Progenitor cell of endocrine pancreas (in vitro differentiated cells): ENCODE measurements around the gene ORC6. TPM values are rescaled to one million over a fixed set of nuclear protein-coding genes. Genes with fewer than 3 reads are reported as not detected.
"Not testable (repeated sequence)": the region's sequence is repeated elsewhere in the genome, so short reads cannot be mapped to it uniquely, and the experiment has no call there.

ENCODE experiments used
- DNase-seq: peaks from one replicate; pipeline ENCODE4 v3.0.0; 2021; ENCODE audit warnings: low spot score; ENCODE audit not compliant: unreplicated experiment
- H3K27ac Mint-ChIP-seq: 2 replicates; pipeline ENCODE4 v1.8.0; 2021; ENCODE audit warnings: mild to moderate bottlenecking, moderate library complexity, mixed read lengths
- H3K27me3 Mint-ChIP-seq: 2 replicates; pipeline ENCODE4 v1.8.0; 2021; ENCODE audit warnings: mixed read lengths
- H3K36me3 Mint-ChIP-seq: 2 replicates; pipeline ENCODE4 v1.8.0; 2022; ENCODE audit warnings: mixed read lengths; ENCODE audit not compliant: insufficient read depth
- H3K4me1 Mint-ChIP-seq: 2 replicates; pipeline ENCODE4 v1.8.0; 2021; ENCODE audit warnings: low read depth, mixed read lengths
- H3K4me3 Mint-ChIP-seq: 2 replicates; pipeline ENCODE4 v1.8.0; 2021; ENCODE audit warnings: low read depth, mild to moderate bottlenecking, moderate library complexity, mixed read lengths
- H3K9me3 Mint-ChIP-seq: 2 replicates; pipeline ENCODE4 v1.8.0; 2021; ENCODE audit warnings: low read depth, mixed read lengths
- total RNA-seq: library from RNA; stranded (reverse); gene quantifications from 2 replicates; pipeline ENCODE4 v1.2.1, GENCODE V29; 2021
- TF ChIP-seq, protein P1 (sequence below): fragments of 200-600 bp; sonication (generic); IDR thresholded peaks from one replicate; pipeline ENCODE4 v1.5.0; 2021; ENCODE audit warnings: antibody characterized with exemption, mild to moderate bottlenecking; ENCODE audit not compliant: unreplicated experiment

ORC6 gene
- total RNA-seq, 1 donor from 2014 or later: 41.7 TPM

DNA sequence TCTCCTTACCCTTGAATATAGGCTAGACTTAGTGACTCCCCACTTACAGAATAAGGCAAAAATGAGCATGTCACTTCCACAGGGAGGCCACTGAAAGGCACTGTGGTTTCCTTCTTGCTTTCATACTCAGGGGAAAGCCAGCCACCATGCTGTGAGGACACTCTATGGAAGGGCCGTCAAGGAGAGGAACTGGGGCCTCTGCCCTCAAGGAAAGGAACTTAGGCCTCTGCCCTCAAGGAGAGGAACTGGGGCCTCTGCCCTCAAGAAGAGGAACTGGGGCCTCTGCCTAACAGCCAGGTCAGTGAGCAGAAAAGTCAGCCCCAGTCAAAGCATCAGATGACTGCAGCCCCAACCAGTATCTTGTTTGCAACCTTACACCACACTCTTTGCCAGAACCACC is 30.5 kb upstream of the ORC6 start:
- no peak overlapping the region for H3K4me3 Mint-ChIP-seq
- peaks cover 26% of the 10 kb centered on the region for H3K36me3 Mint-ChIP-seq
- no peaks in the 10 kb centered on the region for H3K4me1 Mint-ChIP-seq
- H3K27me3 Mint-ChIP-seq: no peaks in the 10 kb centered on the region
- no peaks in the 10 kb centered on the region for H3K9me3 Mint-ChIP-seq
- TF ChIP-seq, protein P1, sequence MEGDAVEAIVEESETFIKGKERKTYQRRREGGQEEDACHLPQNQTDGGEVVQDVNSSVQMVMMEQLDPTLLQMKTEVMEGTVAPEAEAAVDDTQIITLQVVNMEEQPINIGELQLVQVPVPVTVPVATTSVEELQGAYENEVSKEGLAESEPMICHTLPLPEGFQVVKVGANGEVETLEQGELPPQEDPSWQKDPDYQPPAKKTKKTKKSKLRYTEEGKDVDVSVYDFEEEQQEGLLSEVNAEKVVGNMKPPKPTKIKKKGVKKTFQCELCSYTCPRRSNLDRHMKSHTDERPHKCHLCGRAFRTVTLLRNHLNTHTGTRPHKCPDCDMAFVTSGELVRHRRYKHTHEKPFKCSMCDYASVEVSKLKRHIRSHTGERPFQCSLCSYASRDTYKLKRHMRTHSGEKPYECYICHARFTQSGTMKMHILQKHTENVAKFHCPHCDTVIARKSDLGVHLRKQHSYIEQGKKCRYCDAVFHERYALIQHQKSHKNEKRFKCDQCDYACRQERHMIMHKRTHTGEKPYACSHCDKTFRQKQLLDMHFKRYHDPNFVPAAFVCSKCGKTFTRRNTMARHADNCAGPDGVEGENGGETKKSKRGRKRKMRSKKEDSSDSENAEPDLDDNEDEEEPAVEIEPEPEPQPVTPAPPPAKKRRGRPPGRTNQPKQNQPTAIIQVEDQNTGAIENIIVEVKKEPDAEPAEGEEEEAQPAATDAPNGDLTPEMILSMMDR: no peak
- H3K27ac Mint-ChIP-seq: no peak overlapping the region
- no peak for DNase-seq

DNA sequence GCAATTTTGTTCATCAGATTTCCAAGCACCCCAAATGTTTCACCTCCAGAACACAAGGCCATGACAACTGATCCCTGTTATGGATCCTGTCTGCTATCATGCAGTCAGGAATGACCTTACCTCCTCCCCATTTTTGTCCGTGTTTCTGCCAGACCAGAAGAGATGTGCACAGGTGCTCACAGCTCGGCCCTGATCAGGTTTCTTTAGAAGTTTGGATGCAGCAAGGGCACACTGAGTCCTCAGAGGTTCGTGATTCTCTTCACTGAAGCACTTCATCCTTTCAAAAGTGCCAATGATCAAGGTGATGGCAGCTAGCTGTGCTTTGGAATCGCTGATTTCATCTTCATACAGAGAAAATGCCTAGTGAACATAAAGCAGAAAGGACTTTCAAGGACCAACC is 27.3 kb upstream of the ORC6 start:
- no peaks in the 10 kb centered on the region for H3K27me3 Mint-ChIP-seq
- H3K27ac Mint-ChIP-seq: peak overlapping the region; percentile 37
- DNase-seq: no peak
- no peaks in the 10 kb centered on the region for H3K9me3 Mint-ChIP-seq
- H3K4me1 Mint-ChIP-seq: no peaks in the 10 kb centered on the region
- TF ChIP-seq, protein P1: no peak
- H3K36me3 Mint-ChIP-seq: peaks cover 34% of the 10 kb centered on the region
- H3K4me3 Mint-ChIP-seq: no peak overlapping the region

DNA sequence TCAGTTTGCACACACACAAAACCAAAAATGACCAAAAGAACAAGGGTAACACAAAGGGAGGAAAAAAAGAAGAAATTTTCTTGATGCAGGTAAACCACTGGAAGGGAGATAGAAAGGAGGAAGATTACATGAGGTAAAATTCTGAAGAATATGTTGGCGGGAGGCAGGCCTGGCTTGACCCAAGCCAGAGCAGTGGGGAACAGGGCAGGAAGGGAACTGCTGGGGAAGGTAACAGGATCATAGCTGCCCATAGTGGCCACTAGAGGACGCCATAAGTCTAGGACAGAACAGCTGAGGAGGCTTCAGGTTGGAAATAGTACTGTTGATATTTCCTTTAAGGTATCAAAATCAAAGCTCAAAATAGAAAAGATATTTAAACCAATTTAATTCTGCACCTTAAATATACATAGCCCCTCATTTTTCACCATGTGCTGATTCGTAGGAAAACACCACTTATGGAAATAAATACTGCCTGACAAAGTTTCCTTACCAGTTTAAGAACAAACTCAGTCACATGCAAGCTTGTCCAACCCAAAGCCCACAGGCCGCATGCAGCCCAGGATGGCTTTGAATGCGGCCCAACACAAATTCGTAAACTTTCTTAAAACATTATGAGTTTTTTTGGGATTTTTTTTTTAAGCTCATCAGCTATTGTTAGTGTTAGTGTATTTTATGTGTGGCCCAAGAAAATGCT is 16.0 kb upstream of the ORC6 start:
- Mint-ChIP-seq H3K4me1 (peaks cover 7% of the 10 kb centered on the region), H3K27ac (no peak overlapping the region), H3K36me3 (peaks cover 39% of the 10 kb centered on the region), H3K4me3 (no peak overlapping the region), H3K27me3 (no peaks in the 10 kb centered on the region), H3K9me3 (no peaks in the 10 kb centered on the region)
- DNase-seq: peak; percentile 17
- TF ChIP-seq, protein P1: peak; percentile 91

DNA sequence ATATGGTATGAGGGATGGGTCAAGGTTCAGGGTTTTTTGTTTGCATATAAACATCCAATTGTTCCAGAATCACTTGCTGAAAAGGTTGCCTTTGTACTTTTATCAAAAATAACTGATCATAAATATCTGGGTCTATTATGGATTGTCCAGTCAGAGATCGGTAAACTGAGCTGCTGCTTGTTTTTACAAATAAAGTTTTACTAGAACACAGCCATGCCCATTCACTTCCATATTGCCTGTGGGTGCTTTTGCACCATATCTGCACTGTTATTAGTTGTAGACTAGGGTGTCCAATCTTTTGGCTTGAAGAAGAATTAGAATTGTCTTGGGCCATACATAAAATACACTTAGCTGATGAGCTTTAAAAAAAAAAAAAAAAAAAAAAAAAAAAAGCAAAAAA is 11.5 kb upstream of the ORC6 start:
- not testable (repeated sequence) for H3K27me3 Mint-ChIP-seq, H3K4me3 Mint-ChIP-seq, H3K9me3 Mint-ChIP-seq, DNase-seq
- H3K36me3 Mint-ChIP-seq: peaks cover 29% of the 10 kb centered on the region
- peak overlapping the region; percentile 85 for H3K27ac Mint-ChIP-seq
- peaks cover 18% of the 10 kb centered on the region for H3K4me1 Mint-ChIP-seq

DNA sequence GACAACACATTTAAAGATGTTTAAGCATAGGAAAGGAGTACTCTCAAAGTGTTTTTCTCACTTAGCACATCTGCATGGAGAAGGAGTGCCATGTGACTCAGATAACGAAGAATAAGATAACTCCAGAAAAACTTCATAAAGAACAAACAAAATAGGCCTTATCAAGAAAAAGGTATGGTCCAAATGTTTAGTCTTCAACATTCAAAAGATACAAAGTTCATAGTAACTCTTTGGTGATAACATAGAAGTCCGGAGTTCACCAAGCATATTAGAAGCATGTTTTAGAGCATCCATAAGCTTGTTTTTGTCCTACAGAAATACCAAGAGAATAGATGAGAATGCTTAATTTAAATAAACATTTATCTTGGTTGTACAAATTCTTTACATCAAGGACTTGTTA is 7.6 kb upstream of the ORC6 start:
- H3K9me3 Mint-ChIP-seq, H3K27ac Mint-ChIP-seq, DNase-seq, H3K27me3 Mint-ChIP-seq, H3K4me3 Mint-ChIP-seq: not testable (repeated sequence)
- H3K4me1 Mint-ChIP-seq: peaks cover 38% of the 10 kb centered on the region
- peaks cover 15% of the 10 kb centered on the region for H3K36me3 Mint-ChIP-seq

DNA sequence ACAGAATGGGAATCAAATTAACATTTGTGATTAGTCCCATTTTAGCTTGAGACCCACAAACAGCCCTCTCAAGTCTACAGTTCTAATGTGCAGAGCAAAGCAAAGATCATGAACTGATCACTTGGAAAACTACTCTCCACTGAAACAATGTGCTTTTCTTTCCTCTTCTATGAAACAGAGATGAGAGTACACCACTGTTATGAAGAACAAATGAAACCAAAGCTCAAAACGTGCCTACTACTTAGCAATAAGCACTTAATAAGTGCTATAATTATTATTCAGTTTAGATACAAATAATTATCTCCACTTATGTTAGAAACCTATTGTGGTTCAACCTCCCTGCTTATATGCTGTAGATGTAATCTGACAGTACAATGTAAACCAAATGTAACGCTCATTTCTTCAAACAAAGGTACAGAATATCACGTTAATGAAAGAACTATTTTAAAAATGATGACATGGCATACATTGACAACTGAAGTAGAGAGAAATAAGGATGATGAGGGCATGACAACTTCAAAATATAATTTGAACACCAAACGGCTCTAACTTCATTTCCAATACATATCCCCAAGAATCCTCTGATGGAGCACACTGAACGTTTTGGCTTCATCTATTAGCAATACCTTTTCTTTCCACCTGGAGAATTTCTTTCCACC is 2.5 kb upstream of the ORC6 start:
- Mint-ChIP-seq H3K4me3 (no peak overlapping the region), H3K27ac (no peak overlapping the region), H3K27me3 (no peaks in the 10 kb centered on the region), H3K4me1 (peaks cover 55% of the 10 kb centered on the region), H3K36me3 (peaks cover 2% of the 10 kb centered on the region), H3K9me3 (no peaks in the 10 kb centered on the region)
- TF ChIP-seq, protein P1: no peak
- no peak for DNase-seq
